PC-9 (cell line): ENCODE results near the gene SPIRE2. TPM values are rescaled to one million over a fixed set of nuclear protein-coding genes. Genes with fewer than 3 reads are reported as not detected.

Experiments used
- BruUV-seq: library from RNA; stranded (reverse); fragments of 400-500 nt; replicated peaks from 2 replicates; lab custom pipeline; 2021; lab: Mats Ljungman, UMichigan
- CTCF ChIA-PET: fragments of 300-600 bp; sonication (Branson Sonifier 250); formaldehyde crosslinking; loops from one replicate; lab custom pipeline; 2022; ENCODE audit warnings: antibody characterized with exemption; lab: Charles Lee
- POLR2A ChIA-PET: fragments of 300-600 bp; sonication (Branson Sonifier 250); formaldehyde crosslinking; loops from one replicate; lab custom pipeline; 2022; ENCODE audit warnings: antibody characterized with exemption; ENCODE audit not compliant: unreplicated experiment; lab: Charles Lee
- DNase-seq, 2 experiments: peaks; one replicate each; pipeline versions ENCODE4 v3.0.0 to v3.0.0-alpha.2; 2015 to 2022; ENCODE audit warnings: mixed read lengths in 1 of 2
- H2AFZ ChIP-seq: fragments of 200-600 bp; sonication (generic); 2 replicates; pipeline ENCODE4 v1.8.1; 2017; ENCODE audit warnings: antibody characterized with exemption
- H3F3A ChIP-seq: fragments of 200-600 bp; sonication (generic); 2 replicates; pipeline ENCODE4 v1.8.1; 2017; ENCODE audit warnings: antibody characterized with exemption, mild to moderate bottlenecking, low read depth; ENCODE audit not compliant: insufficient read depth
- H3K27ac ChIP-seq: fragments of 200-600 bp; sonication (generic); 2 replicates; pipeline ENCODE4 v1.6.1; 2016; ENCODE audit warnings: mixed run types
- H3K27me3 ChIP-seq: fragments of 200-600 bp; sonication (generic); 2 replicates; pipeline ENCODE4 v1.6.1; 2016; ENCODE audit warnings: low read depth, mixed run types; ENCODE audit not compliant: insufficient read depth
- H3K36me3 ChIP-seq: fragments of 200-600 bp; sonication (generic); 2 replicates; pipeline ENCODE4 v1.6.1; 2016; ENCODE audit warnings: low read depth, mixed run types
- H3K4me1 ChIP-seq: fragments of 200-600 bp; sonication (generic); replicated peaks from 2 replicates; pipeline ENCODE4 v1.6.1; 2016; ENCODE audit warnings: mixed run types; ENCODE audit not compliant: insufficient read depth
- H3K4me2 ChIP-seq: fragments of 200-600 bp; sonication (generic); 2 replicates; pipeline ENCODE4 v1.6.1; 2017; ENCODE audit warnings: mixed run types
- H3K4me3 ChIP-seq: fragments of 200-600 bp; sonication (generic); 2 replicates; pipeline ENCODE4 v1.6.1; 2016; ENCODE audit warnings: mixed run types
- H3K79me2 ChIP-seq: fragments of 200-600 bp; sonication (generic); 2 replicates; pipeline ENCODE4 v1.6.1; 2017; ENCODE audit warnings: low read depth, mixed run types
- H3K9me2 ChIP-seq: fragments of 200-600 bp; sonication (generic); 2 replicates; pipeline ENCODE4 v1.8.1; 2017; ENCODE audit warnings: mild to moderate bottlenecking; ENCODE audit not compliant: insufficient read depth
- H3K9me3 ChIP-seq: fragments of 200-600 bp; sonication (generic); 2 replicates; pipeline ENCODE4 v1.8.1; 2016; ENCODE audit warnings: low read depth; ENCODE audit not compliant: insufficient read depth
- H4K20me1 ChIP-seq: fragments of 200-600 bp; sonication (generic); 2 replicates; pipeline ENCODE4 v1.8.1; 2017; ENCODE audit not compliant: insufficient read depth
- EZH2 ChIP-seq: fragments of 200-600 bp; sonication (generic); IDR thresholded peaks from 2 replicates; pipeline ENCODE4 v1.8.0; 2017; ENCODE audit warnings: antibody characterized with exemption, low read depth
- intact Hi-C: fragments of 100-400 bp; cut with micrococcal nuclease; formaldehyde crosslinking; loops from one replicate; pipeline ENCODE4 v1.10.0; 2022; ENCODE audit not compliant: unreplicated experiment
- total RNA-seq: library from RNA; stranded (reverse); gene quantifications from 2 replicates; pipeline ENCODE4 v1.2.3, GENCODE V29; 2021
- TF ChIP-seq, protein P1 (sequence below): fragments of 200-600 bp; sonication (generic); conservative IDR thresholded peaks from 2 replicates; pipeline ENCODE4 v1.6.1; 2017; ENCODE audit warnings: mixed run types, antibody characterized with exemption, mild to moderate bottlenecking, moderate library complexity

The SPIRE2 gene
- total RNA-seq, 1 experiment from 2014 or later, result 34.5 TPM

DNA sequence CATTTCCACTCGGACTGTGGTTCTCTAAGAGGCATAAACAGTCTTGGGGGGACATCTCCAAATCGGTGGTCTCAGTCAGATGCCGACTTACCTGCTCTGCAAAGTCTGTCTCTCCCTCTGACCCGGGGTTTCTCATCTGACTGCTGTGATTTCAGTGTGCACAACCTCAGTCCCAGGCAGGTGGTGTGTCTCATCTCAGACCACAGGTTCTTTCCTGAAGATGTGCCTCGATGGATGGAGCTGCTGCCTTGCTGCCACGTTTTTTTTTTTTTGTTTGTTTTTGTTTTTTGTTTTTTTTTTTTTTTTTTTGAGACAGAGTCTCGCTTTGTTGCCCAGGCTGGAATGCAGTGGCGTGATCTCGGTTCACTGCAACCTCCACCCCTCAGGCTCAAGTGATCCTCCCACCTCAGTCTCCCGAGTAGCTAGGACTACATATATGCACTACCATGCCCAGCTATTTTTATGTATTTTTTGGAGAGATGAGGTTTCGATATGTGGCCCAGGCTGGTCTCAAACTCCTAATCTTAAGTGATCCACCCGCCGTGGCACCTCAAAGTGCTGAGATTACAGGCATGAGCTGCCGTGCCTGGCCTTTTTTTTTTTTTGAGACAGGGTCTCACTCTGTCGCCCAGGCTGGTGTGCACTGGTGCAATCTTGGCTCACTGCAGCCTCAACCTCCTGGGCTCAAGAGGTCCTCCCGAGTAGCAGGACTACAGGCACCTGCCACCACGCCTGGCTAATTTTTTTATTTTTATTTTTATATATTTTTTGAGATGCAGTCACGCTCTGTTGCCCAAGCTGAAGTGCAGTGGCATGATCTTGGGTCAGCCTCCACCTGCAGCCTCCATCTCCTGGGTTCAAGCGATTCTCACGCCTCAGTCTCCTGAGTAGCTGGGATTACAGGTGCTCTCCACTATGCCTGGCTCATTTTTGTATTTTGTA lies 15.4 kb downstream of the SPIRE2 start:
- no peaks in the 10 kb centered on the region for H3K9me2 ChIP-seq
- H3F3A ChIP-seq, result peaks cover 2% of the 10 kb centered on the region; the same call in 1 of the 2 replicates
- no peak overlapping the region for H3K4me2 ChIP-seq
- H3K4me1 ChIP-seq, result peaks cover 1% of the 10 kb centered on the region; the same call in 1 of the 2 replicates
- ChIA-PET POLR2A (no interaction called here), CTCF (interaction anchor here (0.7 kb wide), 1 partner anchor 68 kb away, joined by 3 read pairs; no protein-coding TSS in a partner anchor)
- H4K20me1 ChIP-seq, result no peaks in the 10 kb centered on the region
- H3K27me3 ChIP-seq, result no peaks in the 10 kb centered on the region
- no peak overlapping the region for H3K4me3 ChIP-seq
- H3K79me2 ChIP-seq, result 0 out of 2 replicates have a peak, but pooled peaks cover 2% of the 10 kb centered on the region
- no peak overlapping the region for H3K27ac ChIP-seq
- H3K36me3 ChIP-seq, result no peaks in the 10 kb centered on the region
- intact Hi-C loops, result no loop called here
- TF ChIP-seq EZH2, result no peak
- TF ChIP-seq, protein P1, sequence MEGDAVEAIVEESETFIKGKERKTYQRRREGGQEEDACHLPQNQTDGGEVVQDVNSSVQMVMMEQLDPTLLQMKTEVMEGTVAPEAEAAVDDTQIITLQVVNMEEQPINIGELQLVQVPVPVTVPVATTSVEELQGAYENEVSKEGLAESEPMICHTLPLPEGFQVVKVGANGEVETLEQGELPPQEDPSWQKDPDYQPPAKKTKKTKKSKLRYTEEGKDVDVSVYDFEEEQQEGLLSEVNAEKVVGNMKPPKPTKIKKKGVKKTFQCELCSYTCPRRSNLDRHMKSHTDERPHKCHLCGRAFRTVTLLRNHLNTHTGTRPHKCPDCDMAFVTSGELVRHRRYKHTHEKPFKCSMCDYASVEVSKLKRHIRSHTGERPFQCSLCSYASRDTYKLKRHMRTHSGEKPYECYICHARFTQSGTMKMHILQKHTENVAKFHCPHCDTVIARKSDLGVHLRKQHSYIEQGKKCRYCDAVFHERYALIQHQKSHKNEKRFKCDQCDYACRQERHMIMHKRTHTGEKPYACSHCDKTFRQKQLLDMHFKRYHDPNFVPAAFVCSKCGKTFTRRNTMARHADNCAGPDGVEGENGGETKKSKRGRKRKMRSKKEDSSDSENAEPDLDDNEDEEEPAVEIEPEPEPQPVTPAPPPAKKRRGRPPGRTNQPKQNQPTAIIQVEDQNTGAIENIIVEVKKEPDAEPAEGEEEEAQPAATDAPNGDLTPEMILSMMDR, result no peak
- BruUV-seq, result no TSS peak
- H2AFZ ChIP-seq, result no peak overlapping the region
- H3K9me3 ChIP-seq, result no peaks in the 10 kb centered on the region
- no peak for DNase-seq

DNA sequence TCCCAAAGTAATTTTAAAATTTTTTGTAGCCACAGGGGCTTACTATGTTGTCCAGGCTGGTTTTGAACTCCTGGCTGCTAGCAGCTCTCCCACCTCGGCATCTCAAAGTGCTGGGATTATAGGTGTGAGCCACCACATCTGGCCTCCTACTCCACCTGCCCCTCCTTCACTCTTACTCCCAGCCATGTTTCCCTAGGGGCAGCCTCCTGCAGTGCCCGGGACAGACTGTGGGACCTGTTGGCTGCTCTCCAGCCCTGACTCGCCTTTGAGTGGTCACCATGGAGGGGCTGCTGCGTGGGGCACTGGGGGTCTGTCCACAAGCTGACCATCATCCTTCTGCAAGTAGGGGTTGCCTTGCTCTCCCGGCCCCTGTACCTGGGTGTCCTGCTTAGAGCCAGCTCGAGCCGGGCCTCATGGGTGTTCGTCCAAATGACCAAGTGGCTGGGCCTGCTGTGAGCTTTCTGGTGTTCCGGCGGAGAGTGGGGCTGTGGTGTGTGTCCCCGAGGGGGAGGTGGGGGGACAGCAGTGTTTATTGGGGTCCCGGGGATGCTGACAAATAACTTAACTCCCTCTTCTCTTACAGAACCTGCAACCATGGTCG lies 16.6 kb downstream of the SPIRE2 start:
- H4K20me1 ChIP-seq, result no peaks in the 10 kb centered on the region
- H3K27ac ChIP-seq, result no peak overlapping the region
- no peaks in the 10 kb centered on the region for H3K9me2 ChIP-seq
- DNase-seq, result no peak
- no peaks in the 10 kb centered on the region for H3K27me3 ChIP-seq
- no peak overlapping the region for H3K4me2 ChIP-seq
- CTCF ChIA-PET, result no interaction called here
- no peaks in the 10 kb centered on the region for H3K36me3 ChIP-seq
- intact Hi-C loops, result no loop called here
- no peaks in the 10 kb centered on the region for H3F3A ChIP-seq
- no peaks in the 10 kb centered on the region for H3K79me2 ChIP-seq
- TF ChIP-seq, protein P1, result no peak
- no peak for TF ChIP-seq EZH2
- H3K4me3 ChIP-seq, result no peak overlapping the region
- no TSS peak for BruUV-seq
- no peaks in the 10 kb centered on the region for H3K4me1 ChIP-seq
- POLR2A ChIA-PET, result no interaction called here
- H2AFZ ChIP-seq, result no peak overlapping the region
- H3K9me3 ChIP-seq, result no peaks in the 10 kb centered on the region

DNA sequence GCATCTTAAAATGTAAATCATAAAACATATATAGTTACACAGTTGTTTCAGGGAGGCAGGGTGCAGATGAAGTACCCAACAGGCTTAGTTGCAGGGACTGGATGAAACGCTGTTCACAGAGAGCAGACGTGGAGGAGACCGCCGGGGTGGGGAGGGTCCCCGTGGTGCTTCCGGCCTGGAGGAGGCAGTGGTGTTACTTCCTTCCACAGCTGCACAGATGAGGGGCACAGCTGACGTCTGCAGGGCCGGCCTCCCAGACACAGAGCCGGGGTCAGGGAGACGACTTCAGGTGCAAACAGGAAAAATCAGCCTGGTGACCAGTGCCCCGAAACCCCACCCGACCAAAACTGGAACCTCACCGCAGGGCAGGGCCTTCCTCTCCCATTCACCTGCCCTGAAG lies 17.1 kb downstream of the SPIRE2 start:
- POLR2A ChIA-PET, result no interaction called here
- no peak overlapping the region for H3K4me2 ChIP-seq
- H3K36me3 ChIP-seq, result no peaks in the 10 kb centered on the region
- intact Hi-C loops, result no loop called here
- no peaks in the 10 kb centered on the region for H3K79me2 ChIP-seq
- H3K4me1 ChIP-seq, result no peaks in the 10 kb centered on the region
- no peaks in the 10 kb centered on the region for H3F3A ChIP-seq
- no TSS peak for BruUV-seq
- H4K20me1 ChIP-seq, result no peaks in the 10 kb centered on the region
- no peak overlapping the region for H2AFZ ChIP-seq
- no peaks in the 10 kb centered on the region for H3K9me2 ChIP-seq
- no peak for DNase-seq
- no peak overlapping the region for H3K27ac ChIP-seq
- CTCF ChIA-PET, result no interaction called here
- no peaks in the 10 kb centered on the region for H3K27me3 ChIP-seq
- H3K4me3 ChIP-seq, result no peak overlapping the region
- TF ChIP-seq, protein P1, result no peak
- TF ChIP-seq EZH2, result no peak
- no peaks in the 10 kb centered on the region for H3K9me3 ChIP-seq
